Umbilical cord (tissue), 2 donors: ENCODE data around the gene CMIP. TPM values are rescaled to one million over a fixed set of nuclear protein-coding genes. Genes with fewer than 3 reads are reported as not detected.
A peak's percentile ranks its signal among the peaks of the same experiment; 100 is the strongest.

Source experiments
- DNase-seq: peaks from one replicate; pipeline ENCODE4 v3.0.0-alpha.2; 2015; ENCODE audit warnings: low spot score
- total RNA-seq: library from RNA; depleted of rRNA; stranded (reverse); fragments of >200 nt; gene quantifications from one replicate; pipeline ENCODE4 v1.2.3, GENCODE V29; 2014; ENCODE audit warnings: low replicate concordance; ENCODE audit not compliant: insufficient read depth

CMIP gene
- total RNA-seq, 1 donor from 2014 or later = 24.8 TPM

GRCh38 chr16:81696961-81697615 is 252.5 kb downstream of the CMIP start:
- no peak for DNase-seq

DNA sequence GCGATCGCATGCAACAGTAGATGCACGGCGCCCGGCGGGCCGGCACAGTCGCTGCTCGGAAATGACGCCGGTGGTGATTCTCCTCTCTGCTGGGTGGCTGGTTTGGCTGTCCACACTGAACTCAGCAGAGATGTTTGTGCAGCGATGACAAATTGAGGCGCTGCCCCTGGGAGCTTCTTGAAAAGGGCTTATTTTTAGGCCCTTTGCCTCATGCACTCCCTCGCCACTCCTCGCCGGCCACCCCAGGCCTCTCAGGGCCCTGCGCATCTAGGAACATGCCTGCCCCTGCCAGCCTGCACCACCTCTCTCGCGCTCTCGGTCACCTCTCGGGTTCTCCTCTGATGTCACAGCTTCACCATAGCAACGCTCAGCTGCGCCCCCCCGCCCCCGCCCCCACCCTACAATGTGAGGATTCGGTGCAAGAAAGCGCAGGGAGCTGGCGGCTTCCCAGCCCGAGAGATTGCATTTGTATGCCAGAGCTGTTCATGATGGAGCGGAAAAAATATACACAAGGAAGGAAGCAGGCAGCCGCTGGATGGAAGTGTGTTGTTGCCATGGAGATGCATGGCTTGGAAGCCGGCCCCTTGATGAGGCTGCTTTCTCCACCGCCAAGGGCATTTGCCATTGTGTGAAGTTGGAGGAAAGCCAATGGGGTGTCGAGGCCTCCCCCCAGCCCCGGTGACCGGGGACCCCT is 253.2 kb downstream of the CMIP start:
- DNase-seq = peak; percentile 63

DNA sequence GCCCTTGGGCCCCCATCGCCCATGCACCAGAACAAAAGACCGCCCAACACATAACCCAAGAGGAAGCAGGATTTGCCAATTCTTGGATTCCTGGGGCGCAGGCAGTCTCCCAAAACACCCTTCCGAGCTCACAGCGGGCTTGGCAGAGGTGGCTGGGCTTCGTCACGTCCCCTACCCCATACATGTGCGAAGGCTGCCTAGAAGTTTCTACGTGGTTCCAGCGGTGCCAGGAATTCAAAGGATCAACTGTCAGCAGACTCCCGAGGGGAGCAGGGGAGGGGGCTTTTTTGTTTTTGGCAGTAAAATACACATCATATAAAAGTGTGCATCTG is 253.7 kb downstream of the CMIP start:
- DNase-seq = no peak

DNA sequence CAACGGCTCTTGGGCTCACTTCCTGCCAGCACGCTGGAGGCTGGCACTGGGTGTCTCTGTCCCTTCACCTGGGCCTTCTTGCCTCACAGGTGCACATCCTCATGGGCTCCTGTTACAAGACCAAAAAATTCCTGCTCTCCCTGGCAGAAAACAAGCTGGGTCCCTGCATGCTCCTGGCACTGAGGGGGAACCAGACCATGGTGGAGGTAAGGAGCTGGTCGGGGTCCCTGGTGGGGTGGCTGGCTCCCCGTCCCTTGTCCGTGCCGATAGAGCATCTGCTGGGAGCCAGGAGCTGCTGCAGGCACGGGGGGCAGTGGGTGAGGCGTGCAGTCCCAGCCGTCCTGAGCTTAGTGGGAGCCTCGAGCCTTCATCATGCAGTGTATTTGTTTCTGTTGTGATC is 255.0 kb downstream of the CMIP start:
- DNase-seq = no peak

GRCh38 chr16:81700071-81700779 is 255.6 kb downstream of the CMIP start:
- DNase-seq = no peak

DNA sequence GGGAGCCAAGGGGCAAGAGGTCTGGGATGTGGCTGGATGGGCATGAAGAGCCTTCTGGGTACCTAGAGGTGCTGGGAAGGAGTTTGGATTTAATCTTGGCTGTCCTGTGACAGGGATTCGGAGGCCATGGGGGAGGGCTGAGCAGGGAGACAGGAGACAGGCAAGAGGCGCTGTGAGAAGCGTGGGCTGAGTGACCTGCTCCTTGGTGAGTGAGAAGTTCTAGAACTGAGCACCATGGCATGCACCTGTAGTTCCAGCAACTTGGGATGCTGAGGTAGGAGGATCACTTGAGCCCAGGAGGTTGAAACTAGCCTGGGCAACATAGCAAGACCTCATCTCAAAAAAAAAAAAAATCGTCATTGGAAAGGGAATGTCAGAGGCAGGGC is 256.2 kb downstream of the CMIP start:
- no peak for DNase-seq

GRCh38 chr16:81701296-81701970 is 256.8 kb downstream of the CMIP start:
- no peak for DNase-seq

DNA sequence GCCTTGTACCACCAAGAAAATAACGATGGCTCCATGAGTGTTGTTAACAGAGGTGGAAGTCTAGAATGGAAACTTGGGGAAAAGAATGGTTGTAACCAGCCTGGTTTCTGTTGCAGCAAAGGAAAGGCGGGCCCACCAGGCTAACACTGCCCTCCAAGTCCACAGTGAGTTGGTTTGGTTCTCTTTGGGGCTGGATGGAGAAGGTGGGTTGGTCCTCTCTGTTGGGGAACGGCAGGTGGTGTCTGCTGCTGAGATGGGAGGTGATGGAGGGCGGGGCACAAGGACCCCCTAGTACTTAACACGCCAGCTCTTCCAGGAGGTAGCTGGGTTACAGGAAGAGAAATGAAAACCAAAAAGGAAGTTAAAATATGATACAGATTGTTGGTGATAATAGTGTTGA is 257.9 kb downstream of the CMIP start:
- DNase-seq = no peak

- DNase-seq = peak; percentile 94
Measured at GRCh38 chr16:81703177-81704155, 258.9 kb downstream of the CMIP start.

DNA sequence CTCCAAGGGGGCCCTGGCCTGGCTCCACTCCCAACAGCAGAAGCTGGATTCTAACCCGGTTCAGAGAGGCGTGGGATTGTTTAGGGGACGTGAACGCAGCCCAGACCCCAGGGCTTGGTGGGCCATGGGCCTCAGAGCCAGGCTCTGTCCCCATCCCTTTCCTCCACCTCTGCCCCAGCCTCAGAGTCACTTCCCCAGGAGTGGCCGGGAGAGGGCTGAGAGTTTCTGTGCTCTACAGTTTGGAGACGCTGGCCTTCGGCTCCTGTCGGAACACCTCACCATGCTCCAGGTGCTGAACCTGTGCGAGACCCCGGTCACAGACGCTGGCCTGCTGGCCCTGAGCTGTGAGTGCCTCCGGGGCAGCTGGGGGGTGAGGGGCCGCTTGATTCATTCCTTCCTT is 260.7 kb downstream of the CMIP start:
- DNase-seq = no peak

DNA sequence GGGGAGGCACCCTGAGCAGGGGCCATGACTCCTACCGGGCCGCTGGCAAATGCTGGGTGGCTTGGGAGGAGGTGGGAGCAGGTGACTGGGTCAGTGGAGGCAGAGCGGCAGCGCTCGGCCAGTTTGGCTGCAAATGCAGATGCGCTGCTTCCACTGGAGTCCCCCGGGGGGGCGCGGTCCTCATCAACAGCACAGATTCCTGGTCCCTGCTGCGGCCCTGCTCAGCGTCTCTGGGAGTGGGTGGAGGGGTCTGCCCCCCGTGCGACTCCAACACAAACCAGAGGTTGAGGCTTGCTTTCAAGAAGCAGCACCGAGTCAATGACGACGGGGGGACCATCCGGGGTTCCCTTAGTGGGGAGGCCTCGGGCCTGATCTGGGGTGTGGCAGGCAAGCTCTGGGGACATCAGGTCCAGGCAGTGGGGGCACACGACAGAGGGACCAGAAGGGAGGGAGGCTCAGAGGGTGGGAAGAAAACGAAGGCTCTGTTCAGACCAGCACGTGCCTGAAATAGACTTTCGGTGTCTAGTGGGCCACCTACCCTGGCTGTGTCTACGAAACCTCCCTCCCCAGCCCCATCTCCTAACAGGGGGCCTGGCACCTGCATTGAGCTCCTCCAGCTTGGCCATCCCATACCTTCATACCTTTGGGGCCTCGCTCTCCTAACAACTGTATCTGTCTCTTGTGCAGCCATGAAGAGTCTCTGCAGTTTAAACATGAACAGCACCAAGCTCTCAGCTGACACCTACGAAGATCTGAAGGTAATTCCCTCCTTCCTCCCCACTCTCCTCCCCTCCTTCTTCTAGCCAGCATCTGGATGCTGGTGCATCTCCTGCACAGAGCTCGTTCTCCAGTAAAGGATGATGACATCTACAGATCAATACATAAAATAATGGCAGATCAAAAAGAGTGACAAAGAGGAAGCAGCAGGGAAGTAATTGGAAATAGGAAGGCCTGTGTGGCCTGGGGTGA is 262.0 kb downstream of the CMIP start:
- DNase-seq = no peak

GRCh38 chr16:81707411-81708265 is 263.0 kb downstream of the CMIP start:
- no peak for DNase-seq

DNA sequence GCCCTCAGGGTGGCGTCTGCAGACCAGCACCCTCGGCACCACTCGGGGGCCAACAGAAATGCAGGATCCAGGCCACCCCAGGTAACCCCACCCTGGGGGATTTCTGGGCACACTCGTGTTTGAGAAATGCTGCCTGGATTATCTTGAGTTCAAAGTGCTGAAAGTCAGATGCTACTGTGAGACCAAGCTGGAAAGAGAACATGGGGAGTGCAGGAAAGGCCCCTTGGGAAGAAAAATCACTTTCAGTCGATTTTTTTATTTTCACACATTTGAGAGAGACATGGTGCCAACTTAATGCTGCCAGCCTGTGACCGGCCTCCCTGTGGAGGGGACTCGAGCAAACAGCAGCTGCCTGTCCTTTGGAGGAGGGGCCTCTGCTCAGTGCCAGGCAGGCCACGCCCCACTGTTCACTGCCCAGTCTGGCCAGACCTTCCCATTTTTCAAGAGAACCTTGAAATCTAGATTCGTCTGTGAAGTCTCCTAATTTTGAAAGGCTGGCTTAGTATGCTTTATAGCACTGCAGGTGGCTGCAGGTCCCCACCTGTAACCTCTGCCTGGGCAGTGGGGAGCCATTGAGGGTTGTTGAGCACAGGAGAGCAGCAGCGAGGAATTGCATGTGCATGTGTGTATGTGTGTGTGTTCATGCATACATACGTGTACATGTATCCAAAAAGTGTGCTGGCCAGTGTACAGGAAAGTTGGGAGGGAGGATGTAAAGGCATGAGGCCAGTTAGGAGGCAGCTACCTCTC is 263.8 kb downstream of the CMIP start:
- no peak for DNase-seq

DNA sequence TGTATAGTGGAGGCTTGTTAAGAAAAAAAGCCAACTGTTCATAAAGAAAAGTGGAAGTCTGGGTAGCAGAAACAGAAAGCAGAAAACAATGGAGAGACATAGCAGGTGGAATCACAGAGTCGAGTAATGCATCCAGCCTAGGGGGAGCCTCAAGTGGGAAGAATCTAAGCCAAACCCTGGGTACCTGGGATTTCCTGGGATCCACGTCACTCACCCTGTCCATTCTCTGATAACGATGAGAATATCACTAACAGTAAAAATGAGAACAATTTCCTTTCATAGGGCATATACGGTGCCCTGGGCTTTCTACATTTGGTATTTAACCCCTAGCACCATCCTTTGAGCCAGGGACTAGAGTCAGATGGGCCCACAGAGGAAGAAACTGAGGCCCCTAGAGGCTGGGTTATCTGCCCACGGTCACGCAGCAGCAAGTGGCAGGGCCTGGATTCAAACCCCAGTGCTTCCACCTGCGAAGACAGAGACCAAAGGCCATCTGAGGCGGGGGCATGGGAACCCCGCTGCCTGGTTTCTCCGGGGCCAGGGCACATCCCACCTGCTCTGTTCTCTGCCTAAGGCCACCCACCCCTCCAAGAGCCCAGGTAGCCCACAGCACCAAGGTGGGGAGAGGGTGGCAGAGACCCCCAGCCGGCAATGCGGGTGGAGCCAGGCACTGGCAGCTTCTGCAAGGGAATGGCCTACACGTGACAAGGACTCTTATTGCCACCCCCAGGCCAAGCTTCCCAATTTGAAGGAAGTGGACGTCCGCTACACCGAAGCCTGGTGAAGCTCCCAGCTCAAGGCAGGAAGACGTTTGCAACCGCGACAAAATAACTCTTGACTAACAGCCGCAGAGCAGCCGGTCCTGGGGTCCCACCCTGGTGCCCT is 264.6 kb downstream of the CMIP start:
- no peak for DNase-seq

DNA sequence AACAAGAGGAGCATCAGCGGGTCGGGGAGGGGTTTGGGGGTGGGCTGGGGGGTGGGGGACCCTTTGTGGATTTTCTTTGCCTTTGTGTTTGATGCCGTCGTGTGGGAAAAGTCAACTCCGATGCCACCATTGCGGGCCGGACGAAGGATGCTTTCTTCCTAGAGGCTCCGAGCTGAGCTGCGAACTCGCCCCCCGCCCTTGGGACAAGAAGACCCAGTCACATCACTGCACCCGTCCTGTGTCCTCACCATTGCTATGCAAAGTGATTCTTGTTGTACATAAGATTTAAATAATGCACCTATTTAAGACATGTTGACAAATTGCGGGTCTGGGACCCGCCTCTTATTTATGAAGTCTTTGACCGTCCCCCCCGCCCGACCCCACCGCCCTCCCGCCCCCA is 265.4 kb downstream of the CMIP start:
- DNase-seq = no peak

GRCh38 chr16:81710596-81710995 is 266.0 kb downstream of the CMIP start:
- peak; percentile 31 for DNase-seq

GRCh38 chr16:81711657-81712319 is 267.2 kb downstream of the CMIP start:
- peak; percentile 92 for DNase-seq
